Subcutaneous abdominal adipose tissue (tissue), 5 donors: ENCODE data around the gene FBXW12.

Experiments used
- H3K27ac ChIP-seq: one replicate; pipeline ENCODE4 v1.7.0; 2013; ENCODE audit warnings: low read depth, mild to moderate bottlenecking, inconsistent platforms, low read length, moderate library complexity
- H3K27me3 ChIP-seq, 5 donors: one replicate each; pipeline ENCODE4 v1.7.0; 2013; ENCODE audit warnings: low read length in 5 of 5, inconsistent platforms in 1 of 5; ENCODE audit not compliant: control insufficient read depth in 5 of 5, insufficient read depth in 4 of 5
- H3K36me3 ChIP-seq, 5 donors: one replicate each; pipeline ENCODE4 v1.7.0; 2013; ENCODE audit warnings: low read length in 5 of 5; ENCODE audit not compliant: control insufficient read depth in 5 of 5, insufficient read depth in 5 of 5
- H3K4me1 ChIP-seq, 5 donors: one replicate each; pipeline ENCODE4 v1.7.0; 2013; ENCODE audit warnings: low read length in 5 of 5, mild to moderate bottlenecking in 3 of 5, moderate library complexity in 1 of 5; ENCODE audit not compliant: control insufficient read depth in 5 of 5, insufficient read depth in 5 of 5
- H3K4me3 ChIP-seq, 5 donors: one replicate each; pipeline ENCODE4 v1.7.0; 2013; ENCODE audit warnings: low read length in 5 of 5, low read depth in 1 of 5
- H3K9ac ChIP-seq, 5 donors: one replicate each; pipeline ENCODE4 v1.7.0; 2013; ENCODE audit warnings: low read length in 5 of 5, mild to moderate bottlenecking in 4 of 5, moderate library complexity in 3 of 5
- H3K9me3 ChIP-seq, 5 donors: one replicate each; pipeline ENCODE4 v1.7.0; 2013; ENCODE audit warnings: low read length in 5 of 5; ENCODE audit not compliant: control insufficient read depth in 5 of 5
- donor health status: healthy.
- donor health status: healthy.
- donor health status: healthy.
- donor health status: healthy.
- donor health status: healthy.

FBXW12 gene

DNA sequence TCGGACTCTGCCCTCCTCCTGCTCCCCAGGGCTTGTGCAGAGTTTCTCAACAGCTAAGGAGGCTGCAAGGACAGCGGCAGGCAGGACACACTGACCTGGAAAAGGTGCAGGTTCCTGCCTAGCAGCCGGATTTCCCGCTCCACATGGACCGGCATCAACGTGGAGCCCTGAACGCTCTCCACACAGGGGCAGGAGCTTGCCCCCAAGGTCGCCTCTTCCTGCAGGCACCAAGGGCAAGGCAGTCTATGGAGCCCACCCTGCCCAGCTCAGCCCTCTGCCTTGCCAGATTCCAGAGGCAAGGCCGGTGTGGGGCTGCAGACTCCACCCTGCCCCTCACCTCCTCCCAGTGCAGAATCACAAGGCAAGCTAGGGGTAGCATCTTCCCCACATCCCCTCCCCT, 47.1 kb downstream of the FBXW12 start:
- Histone ChIP-seq H3K36me3 (peaks cover 0 to 65% (median 54%) of the 10 kb centered on the region in 5 donors), H3K27ac (no peak overlapping the region), H3K9me3 (no peaks in the 10 kb centered on the region), H3K4me3 (no peak overlapping the region), H3K9ac (no peak overlapping the region), H3K27me3 (no peaks in the 10 kb centered on the region), H3K4me1 (peaks cover 0 to 25% (median 13%) of the 10 kb centered on the region in 5 donors)

DNA sequence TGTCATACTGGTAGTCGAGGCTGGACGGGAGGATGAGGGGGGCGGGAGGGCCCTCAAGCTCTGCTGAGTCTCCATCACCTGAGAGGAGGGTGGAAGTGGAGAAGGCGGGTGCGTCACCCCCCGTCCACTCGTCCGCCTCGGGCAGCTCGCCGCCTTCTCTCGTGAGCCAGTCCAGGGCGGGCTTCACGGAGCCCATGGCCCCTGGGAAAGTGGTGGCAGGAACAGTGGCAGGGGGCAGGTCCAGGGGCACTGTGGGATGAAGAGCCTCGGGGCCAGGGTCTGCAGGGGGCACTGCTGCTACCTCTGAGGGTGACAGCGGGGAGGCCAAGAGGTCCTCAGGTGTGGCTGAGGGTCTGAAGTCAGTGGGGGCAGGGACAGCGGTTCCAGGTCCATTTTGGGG, 47.6 kb downstream of the FBXW12 start:
- Histone ChIP-seq H3K4me3 (no peak overlapping the region), H3K9ac (no peak overlapping the region), H3K27me3 (no peaks in the 10 kb centered on the region), H3K36me3 (peaks cover 0 to 62% (median 50%) of the 10 kb centered on the region in 5 donors), H3K27ac (no peak overlapping the region), H3K4me1 (peaks cover 0 to 28% (median 13%) of the 10 kb centered on the region in 5 donors), H3K9me3 (no peaks in the 10 kb centered on the region)

DNA sequence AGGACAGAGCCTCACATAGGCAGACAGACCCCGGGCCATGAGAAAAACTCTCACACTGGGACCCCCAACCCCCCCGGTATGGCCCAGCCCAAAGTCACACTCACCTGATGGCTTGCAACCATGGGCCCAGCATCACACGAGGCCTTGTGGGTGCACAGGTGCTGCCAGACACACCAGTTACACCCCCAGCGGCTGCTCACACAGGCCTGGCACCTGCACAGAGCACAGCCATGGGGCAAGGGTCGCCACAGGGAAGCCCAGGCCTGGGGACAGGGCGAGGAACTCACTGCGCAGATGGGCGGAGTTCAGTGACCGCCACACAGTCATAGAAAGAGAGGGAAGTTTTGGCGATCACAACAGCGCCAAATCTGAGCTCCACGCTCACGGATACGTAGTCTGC, 48.5 kb downstream of the FBXW12 start:
- Histone ChIP-seq H3K27me3 (no peaks in the 10 kb centered on the region), H3K4me1 (peaks cover 0 to 37% (median 22%) of the 10 kb centered on the region in 5 donors), H3K4me3 (no peak overlapping the region), H3K36me3 (peaks cover 0 to 52% (median 40%) of the 10 kb centered on the region in 5 donors), H3K9ac (no peak overlapping the region), H3K9me3 (no peaks in the 10 kb centered on the region), H3K27ac (no peak overlapping the region)

DNA sequence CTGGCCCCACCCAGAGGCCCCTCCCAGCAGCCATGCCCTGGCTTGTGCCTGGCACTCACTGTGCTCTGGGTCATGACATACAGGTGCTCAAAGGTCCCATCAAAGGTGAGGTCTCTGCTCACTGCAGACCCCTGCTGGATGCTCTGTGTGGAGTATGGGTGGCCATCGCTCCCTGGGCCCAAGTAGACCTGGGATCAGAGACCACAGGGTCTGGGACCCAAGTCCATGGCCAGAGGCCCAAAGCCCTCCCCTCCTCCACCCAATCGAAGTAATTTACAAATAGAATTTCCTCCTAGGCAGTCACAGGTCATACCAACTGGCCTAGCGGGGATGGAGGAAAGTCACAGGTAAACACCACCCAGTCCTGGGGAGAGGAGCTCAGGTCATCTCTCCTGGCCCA, 50.3 kb downstream of the FBXW12 start:
- Histone ChIP-seq H3K27ac (no peak overlapping the region), H3K4me1 (peaks cover 6 to 54% (median 39%) of the 10 kb centered on the region in 5 donors), H3K4me3 (no peak overlapping the region), H3K9ac (no peak overlapping the region), H3K27me3 (no peaks in the 10 kb centered on the region), H3K9me3 (no peaks in the 10 kb centered on the region), H3K36me3 (peaks cover 0 to 37% (median 29%) of the 10 kb centered on the region in 5 donors)

DNA sequence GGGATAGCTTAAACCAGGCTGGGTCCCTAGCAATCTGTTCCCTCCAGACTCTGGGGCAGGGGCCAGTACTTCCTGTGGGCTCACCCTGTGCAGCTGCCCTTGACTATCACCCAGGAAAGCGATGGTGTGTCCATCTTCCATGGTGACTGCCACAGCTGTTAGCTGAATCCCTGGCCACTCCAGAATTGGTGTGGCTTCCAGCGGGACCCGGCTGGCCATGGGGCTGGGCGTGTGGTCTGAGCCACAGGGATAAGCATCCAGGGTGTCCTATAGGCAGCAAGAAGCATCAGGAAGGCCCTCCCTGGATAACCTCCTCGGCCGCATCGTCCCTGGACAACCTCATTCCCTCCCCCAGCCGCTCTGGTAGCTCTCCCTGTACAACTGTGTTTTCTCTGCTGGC, 50.7 kb downstream of the FBXW12 start:
- H3K9ac ChIP-seq: no peak overlapping the region
- no peaks in the 10 kb centered on the region for H3K9me3 ChIP-seq
- H3K27me3 ChIP-seq: no peaks in the 10 kb centered on the region
- no peak overlapping the region for H3K27ac ChIP-seq
- H3K4me1 ChIP-seq: peaks cover 7 to 58% (median 43%) of the 10 kb centered on the region in 5 donors
- no peak overlapping the region for H3K4me3 ChIP-seq
- peaks cover 0 to 33% (median 24%) of the 10 kb centered on the region in 5 donors for H3K36me3 ChIP-seq

DNA sequence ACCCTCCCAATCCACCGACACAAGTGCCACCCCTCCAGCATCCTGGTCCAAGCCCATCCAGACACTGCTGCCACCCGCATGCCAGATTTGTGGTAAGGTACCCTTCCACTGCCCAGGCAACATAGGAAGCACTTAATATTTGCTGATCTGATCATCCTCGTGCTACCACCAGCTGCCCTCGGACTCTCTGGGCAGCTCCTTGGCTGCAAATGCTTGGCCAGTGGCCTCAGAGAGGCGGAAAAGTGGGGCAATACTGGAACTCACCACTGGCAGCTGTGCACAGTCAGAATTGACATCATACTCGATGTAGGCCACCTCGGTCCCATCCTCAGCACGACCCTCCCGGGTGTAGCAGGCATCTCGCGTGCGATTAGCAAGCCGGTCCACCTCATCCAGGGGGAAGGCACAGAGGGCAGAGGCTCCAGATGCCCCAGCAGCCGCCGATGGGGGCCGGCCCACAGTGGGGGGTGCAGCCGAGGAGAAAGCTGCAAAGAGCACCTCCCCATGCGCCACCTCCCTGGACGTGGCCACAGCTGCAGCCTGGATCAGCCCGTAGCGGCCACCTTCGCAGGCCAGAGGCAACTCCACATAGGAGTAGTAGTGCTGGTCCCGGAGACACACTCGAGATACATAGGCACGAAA, 51.3 kb downstream of the FBXW12 start:
- no peak overlapping the region for H3K27ac ChIP-seq
- peaks cover 7 to 65% (median 50%) of the 10 kb centered on the region in 5 donors for H3K4me1 ChIP-seq
- no peaks in the 10 kb centered on the region for H3K9me3 ChIP-seq
- H3K27me3 ChIP-seq: no peaks in the 10 kb centered on the region
- no peak overlapping the region for H3K4me3 ChIP-seq
- no peak overlapping the region for H3K9ac ChIP-seq
- H3K36me3 ChIP-seq: peaks cover 0 to 26% (median 18%) of the 10 kb centered on the region in 5 donors

DNA sequence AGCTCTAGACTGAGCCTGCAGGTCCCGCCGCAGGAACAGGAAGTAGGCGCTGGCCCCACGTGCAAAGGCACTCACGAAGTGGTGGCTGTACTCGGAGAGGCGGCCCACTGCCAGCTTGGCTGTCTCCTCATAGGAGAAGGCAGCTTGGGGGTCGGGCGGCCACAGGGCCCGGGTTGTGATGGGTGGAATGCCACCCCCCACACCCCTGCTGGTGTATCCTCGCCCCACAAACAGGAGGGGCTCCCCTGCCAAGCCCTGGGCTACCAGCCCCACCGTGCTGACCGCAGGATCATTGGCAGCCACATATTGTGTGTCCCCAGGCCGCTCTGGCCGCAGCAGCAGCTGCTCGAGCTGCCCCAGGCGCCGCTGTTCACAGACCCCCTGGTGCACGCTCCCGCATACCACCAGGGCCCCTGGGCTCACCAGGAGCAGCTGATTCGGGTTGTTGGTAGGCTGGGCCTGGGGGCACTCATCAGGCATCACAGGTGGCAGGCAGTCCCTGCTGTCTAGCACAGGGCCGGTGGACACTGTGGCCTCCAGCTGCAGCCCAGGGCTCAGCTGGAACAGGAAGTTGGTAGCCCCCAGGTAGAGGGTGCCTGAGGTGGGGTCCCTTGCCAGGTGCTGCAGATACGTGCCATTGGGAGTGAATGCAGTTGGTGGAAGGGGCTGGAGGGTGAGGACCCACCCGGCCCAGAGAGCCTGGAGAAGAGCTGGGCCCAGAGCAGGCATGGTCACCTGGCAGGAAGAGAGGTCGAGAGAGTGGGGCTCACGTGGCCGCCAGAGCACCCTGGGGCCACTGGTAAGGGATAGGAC, 52.1 kb downstream of the FBXW12 start:
- Histone ChIP-seq H3K27ac (peak overlapping the region; percentile 84), H3K36me3 (peaks cover 0 to 19% (median 12%) of the 10 kb centered on the region in 5 donors), H3K9me3 (no peaks in the 10 kb centered on the region), H3K27me3 (no peaks in the 10 kb centered on the region), H3K4me1 (peaks cover 7 to 64% (median 52%) of the 10 kb centered on the region in 5 donors), H3K9ac (no peak overlapping the region), H3K4me3 (no peak overlapping the region)

DNA sequence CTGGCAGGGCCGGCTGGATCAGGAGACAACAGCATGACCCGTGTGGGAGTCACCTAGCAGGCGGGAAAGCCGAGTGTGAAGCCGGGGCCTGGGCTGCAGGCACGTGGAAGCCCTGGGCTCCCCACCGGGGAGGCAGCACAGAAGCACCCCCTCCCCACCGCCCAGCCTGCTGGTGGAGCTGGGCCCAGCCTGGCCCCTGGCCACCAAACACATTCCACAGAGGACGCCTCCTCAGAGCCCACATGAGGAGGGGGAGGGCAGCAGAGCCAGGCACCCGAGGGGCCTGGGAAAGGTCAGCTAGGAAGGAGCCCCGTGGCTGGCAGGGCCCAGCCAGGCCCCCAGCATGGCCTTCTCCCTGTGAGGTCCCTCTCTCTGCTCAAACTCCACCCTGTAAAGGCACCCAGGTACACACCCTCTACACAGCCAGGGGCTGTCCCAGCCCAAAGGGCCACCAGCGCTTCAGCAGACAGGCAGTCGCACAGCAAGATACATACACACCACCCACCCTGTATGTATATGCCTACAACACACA, 53.3 kb downstream of the FBXW12 start:
- peaks cover 7 to 66% (median 59%) of the 10 kb centered on the region in 5 donors for H3K4me1 ChIP-seq
- peaks cover 0 to 11% (median 6%) of the 10 kb centered on the region in 5 donors for H3K36me3 ChIP-seq
- peak overlapping the region; percentile 84 for H3K27ac ChIP-seq
- peak overlapping the region in 1 of 5 donors; percentile 7 for H3K4me3 ChIP-seq
- H3K27me3 ChIP-seq: no peaks in the 10 kb centered on the region
- H3K9me3 ChIP-seq: no peaks in the 10 kb centered on the region
- peak overlapping the region in 2 of 5 donors; percentile 35 to 37 for H3K9ac ChIP-seq

DNA sequence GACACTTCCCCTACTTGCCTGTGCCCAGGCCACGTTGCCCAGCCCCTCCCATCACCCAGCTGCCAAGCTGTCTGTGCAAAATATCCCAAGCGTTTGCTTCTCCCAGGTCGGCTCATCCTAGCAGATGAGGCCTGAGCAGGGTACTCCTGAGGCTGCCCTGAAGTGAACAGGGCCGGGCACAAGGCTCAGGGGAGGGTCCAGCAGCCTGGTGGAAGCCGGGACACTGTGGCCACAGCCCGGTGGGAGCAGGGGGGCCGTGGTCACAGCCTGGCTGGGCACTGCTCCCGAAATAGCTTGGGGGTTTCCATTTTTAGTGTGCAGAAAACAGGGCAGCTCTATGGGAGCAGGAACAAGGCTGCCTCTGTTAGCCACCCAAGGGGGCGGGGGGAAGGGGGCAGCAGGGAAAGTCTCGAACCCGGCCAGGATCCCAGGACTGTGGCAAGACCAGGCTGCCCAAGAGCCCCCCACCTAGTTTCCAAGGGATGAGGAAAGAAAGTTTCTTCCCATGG, 54.4 kb downstream of the FBXW12 start:
- Histone ChIP-seq H3K4me1 (peaks cover 7 to 66% (median 59%) of the 10 kb centered on the region in 5 donors), H3K9ac (peak overlapping the region in 3 of 5 donors; percentile 15 to 56 (median 32)), H3K27ac (peak overlapping the region; percentile 84), H3K27me3 (no peaks in the 10 kb centered on the region), H3K4me3 (peak overlapping the region in 3 of 5 donors; percentile 0 to 80 (median 7)), H3K36me3 (peaks cover 0 to 8% (median 0%) of the 10 kb centered on the region in 5 donors), H3K9me3 (no peaks in the 10 kb centered on the region)
